Loucy (cell line): ENCODE data around the gene MEIS1.

Experiments
- H2AFZ ChIP-seq: fragments of 200-600 bp; sonication (generic); 2 replicates; pipeline ENCODE4 v1.6.0; 2016; ENCODE audit warnings: antibody characterized with exemption, mild to moderate bottlenecking, low read length, moderate library complexity
- H3F3A ChIP-seq: fragments of 200-600 bp; 2 replicates; pipeline ENCODE4 v1.6.0; 2016; ENCODE audit warnings: antibody characterized with exemption, low read depth, mild to moderate bottlenecking
- H3K27me3 ChIP-seq: fragments of 200-600 bp; sonication (generic); 2 replicates; pipeline ENCODE4 v1.6.1; 2014; ENCODE audit warnings: low read length, mild to moderate bottlenecking; ENCODE audit not compliant: insufficient read depth, poor library complexity, severe bottlenecking
- H3K36me3 ChIP-seq: fragments of 200-600 bp; sonication (generic); 2 replicates; pipeline ENCODE4 v1.6.1; 2016; ENCODE audit warnings: low read length; ENCODE audit not compliant: insufficient read depth
- H3K4me1 ChIP-seq: fragments of 200-600 bp; sonication (generic); 2 replicates; pipeline ENCODE4 v1.5.1; 2014; ENCODE audit warnings: low read length, mild to moderate bottlenecking; ENCODE audit not compliant: insufficient read depth, poor library complexity, severe bottlenecking
- H3K4me2 ChIP-seq: fragments of 200-600 bp; sonication (generic); 2 replicates; pipeline ENCODE4 v1.6.0; 2014; ENCODE audit warnings: antibody characterized with exemption, low read length, low read depth, mild to moderate bottlenecking; ENCODE audit not compliant: poor library complexity, severe bottlenecking
- H3K4me3 ChIP-seq: fragments of 200-600 bp; sonication (generic); 2 replicates; pipeline ENCODE4 v1.5.1; 2014; ENCODE audit warnings: low read length, mild to moderate bottlenecking, mixed read lengths; ENCODE audit not compliant: poor library complexity, severe bottlenecking
- H3K79me2 ChIP-seq: fragments of 200-600 bp; sonication (generic); 2 replicates; pipeline ENCODE4 v1.6.1; 2014; ENCODE audit warnings: low read length; ENCODE audit not compliant: insufficient read depth
- H3K9ac ChIP-seq: fragments of 200-600 bp; sonication (generic); 2 replicates; pipeline ENCODE4 v1.6.0; 2014; ENCODE audit warnings: mild to moderate bottlenecking, low read depth, low read length, moderate library complexity; ENCODE audit not compliant: poor library complexity, severe bottlenecking
- H3K9me2 ChIP-seq: fragments of 200-600 bp; sonication (generic); replicated peaks from 2 replicates; pipeline ENCODE4 v1.6.1; 2016; ENCODE audit warnings: low read depth, low read length, mixed read lengths
- H3K9me3 ChIP-seq: fragments of 200-600 bp; sonication (generic); 2 replicates; pipeline ENCODE4 v1.6.1; 2014; ENCODE audit warnings: mild to moderate bottlenecking, antibody characterized with exemption, low read length, low read depth; ENCODE audit not compliant: insufficient read depth
- H4K20me1 ChIP-seq: fragments of 200-600 bp; sonication (generic); 2 replicates; pipeline ENCODE4 v1.6.0; 2014; ENCODE audit warnings: antibody characterized with exemption, low read length, mild to moderate bottlenecking; ENCODE audit not compliant: insufficient read depth, poor library complexity, severe bottlenecking
- EZH2phosphoT487 ChIP-seq: fragments of 200-600 bp; IDR thresholded peaks from 2 replicates; pipeline ENCODE4 v1.6.1; 2018; ENCODE audit warnings: antibody characterized with exemption, mild to moderate bottlenecking, moderate library complexity, borderline replicate concordance
- TF ChIP-seq, protein P1 (sequence below): fragments of 200-600 bp; sonication (generic); conservative IDR thresholded peaks from 2 replicates; pipeline ENCODE4 v1.5.1; 2014; ENCODE audit warnings: mild to moderate bottlenecking, antibody characterized with exemption, low read length

MEIS1 gene

DNA sequence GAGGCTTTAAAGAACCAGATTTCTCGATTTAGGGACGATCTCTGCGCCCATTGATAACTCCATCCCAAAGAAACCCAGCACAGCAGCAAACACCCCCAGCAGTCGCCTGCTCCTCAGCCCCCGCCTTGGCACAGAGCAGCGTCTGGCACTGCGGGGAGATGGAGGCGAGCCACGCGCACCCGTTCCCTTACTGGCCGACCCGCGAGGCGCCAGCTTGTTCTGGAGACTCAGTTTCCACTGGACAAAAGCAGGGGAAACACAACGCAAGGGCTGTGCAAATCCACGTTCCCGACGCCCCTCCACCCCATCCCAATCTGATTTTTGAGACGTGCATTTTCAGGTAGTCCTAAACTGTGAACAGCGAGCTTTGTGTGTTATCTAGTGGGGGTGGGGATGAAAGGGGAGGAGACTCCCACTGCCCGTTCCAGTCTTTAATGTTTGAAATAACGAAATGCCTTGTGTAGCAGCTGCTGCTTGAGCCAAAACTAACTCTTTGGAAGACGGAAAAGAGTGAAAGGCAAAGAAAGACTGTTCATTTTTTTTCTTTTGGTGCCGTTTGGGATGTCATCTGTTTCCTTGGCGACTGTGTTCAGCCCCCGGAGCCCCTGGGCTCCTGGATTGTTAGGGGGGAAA is 143.2 kb downstream of the MEIS1 start:
- no peaks in the 10 kb centered on the region for H3K27me3 ChIP-seq

DNA sequence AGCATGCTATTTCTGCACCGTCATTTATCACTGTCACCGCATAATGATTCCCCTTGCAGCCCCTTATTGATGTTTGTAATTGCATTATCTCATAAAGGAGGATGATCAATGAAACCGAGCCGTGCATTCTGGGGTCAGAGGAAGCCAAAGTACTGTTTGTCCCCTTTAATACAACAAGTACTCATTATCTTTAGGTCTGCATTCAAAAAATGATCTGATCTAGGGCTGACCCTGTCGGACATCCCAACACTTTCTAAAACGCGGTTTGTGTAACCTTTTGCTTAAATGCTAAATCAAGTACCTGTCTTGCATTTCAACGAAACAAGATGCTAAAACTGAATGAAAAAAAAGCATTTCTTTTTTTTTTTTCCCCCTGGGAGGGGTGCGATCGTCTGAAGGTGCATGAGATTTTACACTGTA is 143.8 kb downstream of the MEIS1 start:
- no peaks in the 10 kb centered on the region for H3K9me2 ChIP-seq
- H3K79me2 ChIP-seq, result no peaks in the 10 kb centered on the region
- H3K27me3 ChIP-seq, result no peaks in the 10 kb centered on the region
- no peaks in the 10 kb centered on the region for H3K9me3 ChIP-seq
- no peak overlapping the region for H3K4me2 ChIP-seq
- H3K4me3 ChIP-seq, result no peak overlapping the region
- TF ChIP-seq, protein P1, sequence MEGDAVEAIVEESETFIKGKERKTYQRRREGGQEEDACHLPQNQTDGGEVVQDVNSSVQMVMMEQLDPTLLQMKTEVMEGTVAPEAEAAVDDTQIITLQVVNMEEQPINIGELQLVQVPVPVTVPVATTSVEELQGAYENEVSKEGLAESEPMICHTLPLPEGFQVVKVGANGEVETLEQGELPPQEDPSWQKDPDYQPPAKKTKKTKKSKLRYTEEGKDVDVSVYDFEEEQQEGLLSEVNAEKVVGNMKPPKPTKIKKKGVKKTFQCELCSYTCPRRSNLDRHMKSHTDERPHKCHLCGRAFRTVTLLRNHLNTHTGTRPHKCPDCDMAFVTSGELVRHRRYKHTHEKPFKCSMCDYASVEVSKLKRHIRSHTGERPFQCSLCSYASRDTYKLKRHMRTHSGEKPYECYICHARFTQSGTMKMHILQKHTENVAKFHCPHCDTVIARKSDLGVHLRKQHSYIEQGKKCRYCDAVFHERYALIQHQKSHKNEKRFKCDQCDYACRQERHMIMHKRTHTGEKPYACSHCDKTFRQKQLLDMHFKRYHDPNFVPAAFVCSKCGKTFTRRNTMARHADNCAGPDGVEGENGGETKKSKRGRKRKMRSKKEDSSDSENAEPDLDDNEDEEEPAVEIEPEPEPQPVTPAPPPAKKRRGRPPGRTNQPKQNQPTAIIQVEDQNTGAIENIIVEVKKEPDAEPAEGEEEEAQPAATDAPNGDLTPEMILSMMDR, result no peak
- TF ChIP-seq EZH2phosphoT487, result no peak
- no peak overlapping the region for H3K9ac ChIP-seq
- H3K36me3 ChIP-seq, result no peaks in the 10 kb centered on the region
- H3F3A ChIP-seq, result no peaks in the 10 kb centered on the region
- H3K4me1 ChIP-seq, result no peaks in the 10 kb centered on the region
- H2AFZ ChIP-seq, result no peak overlapping the region
- H4K20me1 ChIP-seq, result no peaks in the 10 kb centered on the region

More for the DNA sequence above, 143.2 kb downstream of the MEIS1 start:
- Histone ChIP-seq H3K36me3 (no peaks in the 10 kb centered on the region), H3K9ac (no peak overlapping the region), H2AFZ (no peak overlapping the region), H3K79me2 (no peaks in the 10 kb centered on the region), H3K9me3 (no peaks in the 10 kb centered on the region), H3K4me1 (no peaks in the 10 kb centered on the region), H3K9me2 (no peaks in the 10 kb centered on the region), H3K4me2 (no peak overlapping the region), H4K20me1 (no peaks in the 10 kb centered on the region), H3K4me3 (no peak overlapping the region), H3F3A (no peaks in the 10 kb centered on the region)
- no peak for TF ChIP-seq EZH2phosphoT487
- TF ChIP-seq, protein P1, result no peak

DNA sequence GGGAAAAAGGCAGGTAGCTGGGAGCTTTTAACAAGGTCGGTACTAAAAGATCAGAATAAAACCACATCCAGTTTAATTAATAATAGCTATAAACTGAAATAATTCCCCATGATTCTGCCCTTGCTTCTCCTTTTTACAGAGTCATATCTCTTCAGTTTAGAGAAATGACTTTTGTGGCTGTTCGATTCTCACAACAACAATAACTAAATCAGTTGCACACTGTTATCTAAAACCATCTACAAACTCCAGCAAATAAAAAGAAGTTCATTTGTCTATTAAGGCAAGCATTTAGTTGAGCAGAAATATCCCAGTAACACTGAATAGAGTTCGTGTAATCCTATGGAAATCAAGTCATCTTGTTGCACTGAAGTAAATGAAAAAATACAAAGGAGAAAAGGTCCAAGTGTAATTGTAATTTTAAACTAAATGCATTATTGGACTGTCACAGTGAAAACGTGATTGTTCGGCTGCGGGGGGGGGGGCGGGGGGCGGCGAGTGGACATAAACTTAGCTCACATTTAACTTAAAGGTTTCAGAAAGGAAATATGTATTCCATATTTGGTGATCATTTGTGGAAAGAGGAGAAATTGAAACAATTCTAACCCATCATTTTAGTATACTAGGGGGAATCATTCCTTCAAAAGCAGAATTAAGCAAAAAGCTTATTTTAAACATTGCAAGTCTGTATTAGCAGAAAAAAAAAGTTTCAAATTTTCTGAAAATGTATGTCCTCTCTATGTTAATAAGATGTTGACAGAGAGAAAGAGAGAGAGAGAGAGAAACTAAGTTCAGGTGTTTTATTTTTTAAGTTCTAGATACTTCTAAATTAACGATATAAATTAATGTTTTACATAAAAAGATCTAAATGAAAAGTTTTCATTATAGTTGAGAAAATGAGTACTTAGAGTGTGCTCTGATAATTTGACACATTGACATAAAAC is 144.5 kb downstream of the MEIS1 start:
- TF ChIP-seq, protein P1, result no peak
- no peak for TF ChIP-seq EZH2phosphoT487
- H3K27me3 ChIP-seq, result no peaks in the 10 kb centered on the region
- H3K9ac ChIP-seq, result no peak overlapping the region
- H3K9me3 ChIP-seq, result no peaks in the 10 kb centered on the region
- no peaks in the 10 kb centered on the region for H3F3A ChIP-seq
- no peaks in the 10 kb centered on the region for H3K4me1 ChIP-seq
- H3K4me3 ChIP-seq, result no peak overlapping the region
- H3K79me2 ChIP-seq, result no peaks in the 10 kb centered on the region
- H3K9me2 ChIP-seq, result no peaks in the 10 kb centered on the region
- no peaks in the 10 kb centered on the region for H4K20me1 ChIP-seq
- H3K36me3 ChIP-seq, result no peaks in the 10 kb centered on the region
- H2AFZ ChIP-seq, result no peak overlapping the region
- no peak overlapping the region for H3K4me2 ChIP-seq
